ENCODE data around the gene BICC1. TPM values are rescaled to one million over a fixed set of nuclear protein-coding genes. Genes with fewer than 3 reads are reported as not detected.

The BICC1 gene
- total and polyA plus RNA-seq, 2 of the 8 experiments (the other 6 are each of a cell fraction or from before 2014, with no cell fraction given): 0.20 to 0.73 TPM

DNA sequence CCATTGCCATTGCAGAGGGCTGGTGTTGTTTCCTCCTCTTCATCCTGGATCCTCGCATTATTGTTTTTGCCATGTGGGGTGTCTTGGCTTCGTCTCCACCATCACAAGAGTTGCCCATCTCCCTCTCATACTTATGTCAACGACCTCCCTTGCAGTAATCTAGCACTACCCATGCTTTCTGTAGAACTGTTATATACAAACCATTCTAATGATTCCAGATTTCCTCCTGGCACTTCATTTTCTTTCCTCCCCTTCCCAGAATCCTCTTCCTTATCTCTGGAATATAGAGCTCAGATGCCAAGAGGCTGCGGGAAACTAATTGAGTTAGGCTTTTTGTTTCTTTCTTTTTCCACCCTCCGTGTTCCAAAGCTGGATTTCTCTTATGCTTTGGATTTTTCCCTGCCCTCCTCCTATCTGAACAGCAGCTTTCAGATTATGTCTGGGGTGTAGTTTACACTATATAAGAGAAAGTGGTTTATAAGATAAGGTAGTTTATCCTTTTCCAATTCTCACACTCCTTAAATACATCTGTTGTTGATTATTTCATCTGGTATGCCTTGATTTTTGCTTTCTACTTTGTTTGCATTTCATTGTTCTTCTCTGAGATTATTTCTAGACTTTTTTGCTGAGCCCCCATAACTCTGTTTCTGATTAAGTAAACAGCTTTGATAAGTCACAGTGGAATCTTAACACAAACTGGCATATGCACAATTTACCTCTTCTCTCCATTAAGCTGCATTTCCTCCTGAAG is 264.1 kb downstream of the BICC1 start (continued):
- no peak for TF ChIP-seq HDAC2 (IDR thresholded peaks at IDR 0.05; ENCODE audit: borderline replicate concordance in 1 of 2, low read depth in 2 of 2, low read length in 2 of 2)
- TF ChIP-seq CREB1 (IDR thresholded peaks at IDR 0.05): no peak
- TF ChIP-seq BRCA1 (IDR thresholded peaks at IDR 0.05; ENCODE audit: low read depth, low read length): no peak
- TF ChIP-seq TAF1 (IDR thresholded peaks at IDR 0.05; ENCODE audit: low read depth, low read length): no peak
- no peak for TF ChIP-seq EZH2 (IDR thresholded peaks at IDR 0.05; ENCODE audit: low read depth, low read length, severe bottlenecking)
- no peak for TF ChIP-seq RBBP5 (IDR thresholded peaks at IDR 0.05; ENCODE audit: borderline replicate concordance, low read depth, low read length)
